SK-N-MC (cell line): Measurements from ENCODE around the gene TAF4.

ENCODE experiments used
- EZH2 ChIP-seq: fragments of 200-600 bp; sonication (generic); IDR thresholded peaks from one replicate; pipeline ENCODE4 v1.6.1; 2017; ENCODE audit warnings: antibody characterized with exemption
- FOXP2 ChIP-seq: optimal IDR thresholded peaks from 2 replicates; pipeline ENCODE3; 2011; ENCODE audit warnings: mild to moderate bottlenecking, moderate library complexity; ENCODE audit not compliant: insufficient read depth; ENCODE audit errors: extremely low read length, control extremely low read depth
- POLR2AphosphoS5 ChIP-seq: IDR thresholded peaks from 2 replicates; pipeline ENCODE4 v1.6.1; 2012; ENCODE audit warnings: mild to moderate bottlenecking, low read depth, low read length, borderline replicate concordance

- TF ChIP-seq EZH2 = no peak
- TF ChIP-seq POLR2AphosphoS5 = no peak
- TF ChIP-seq FOXP2 = no peak
Measured at GRCh38 chr20:62009869-62010445, 55.7 kb downstream of the TAF4 start.
